ENCODE data around the gene PLPP3.

PLPP3 gene

DNA sequence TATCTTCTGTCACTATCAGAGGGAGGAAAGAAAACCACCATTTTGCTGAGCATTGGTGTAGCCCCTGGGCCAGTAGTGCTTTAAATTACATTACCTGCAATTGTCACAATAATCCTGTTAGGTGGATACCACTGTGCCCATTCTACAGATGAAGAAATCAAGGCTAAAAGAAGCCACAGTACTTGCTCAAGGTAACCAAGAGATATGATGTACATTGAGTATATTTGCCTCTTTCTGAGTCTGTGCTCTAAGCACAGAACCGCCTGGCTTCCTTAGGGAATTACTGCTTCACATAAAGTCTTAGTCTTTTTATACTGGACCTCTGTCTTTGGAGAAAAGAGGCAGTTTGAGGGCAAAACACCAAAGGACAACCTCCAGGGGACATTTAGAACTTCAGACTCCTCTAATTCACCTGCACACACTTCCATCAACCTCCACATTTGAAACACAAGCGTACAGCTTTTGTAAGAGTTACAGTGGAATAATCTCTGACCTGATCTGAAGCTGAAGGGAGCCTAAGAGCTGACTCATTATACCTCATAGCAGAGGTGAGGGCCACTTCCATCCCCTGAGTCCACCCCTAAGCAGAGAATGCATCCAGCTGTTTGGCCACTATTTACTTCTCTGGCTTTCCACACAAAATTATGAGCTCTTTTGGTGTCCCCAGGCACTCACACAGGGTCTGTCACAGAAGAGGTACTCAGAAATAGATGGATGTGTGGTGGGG is 61.8 kb downstream of the PLPP3 start:
- no peak for DNase-seq

DNA sequence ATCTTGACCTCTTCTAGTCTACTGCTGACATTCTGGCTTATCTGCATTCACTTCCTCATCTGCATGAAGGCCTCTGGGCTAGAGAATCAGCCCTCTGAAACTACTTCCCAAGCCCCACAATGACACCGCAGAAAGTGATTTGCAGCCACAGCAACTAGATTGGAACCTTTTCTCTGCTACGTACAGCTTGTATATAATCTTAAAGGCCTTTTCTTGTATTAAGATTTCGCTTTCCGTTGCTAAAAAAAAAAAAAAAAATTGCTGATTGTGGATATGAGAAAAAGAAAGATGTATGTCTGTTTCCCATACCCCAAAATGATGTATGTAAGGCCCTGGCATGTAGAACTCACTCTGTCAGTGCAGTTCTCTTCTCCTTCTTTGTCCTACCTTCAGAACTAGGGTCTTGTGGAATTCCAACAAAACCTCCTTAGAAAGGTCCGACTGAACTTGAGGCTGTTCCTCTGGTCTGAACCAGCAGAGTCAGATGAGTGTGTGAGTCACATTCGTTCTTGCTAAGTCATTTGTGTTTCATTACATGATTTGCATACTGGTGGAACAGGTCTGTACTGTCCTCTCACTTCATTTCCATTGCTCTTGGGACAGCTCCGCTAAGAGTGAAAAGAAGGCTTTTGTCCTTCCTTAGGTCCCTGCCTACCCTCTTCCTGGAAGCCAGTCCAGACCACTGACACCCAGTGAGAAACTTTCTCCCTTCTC is 62.7 kb downstream of the PLPP3 start:
- DNase-seq, result no peak

DNA sequence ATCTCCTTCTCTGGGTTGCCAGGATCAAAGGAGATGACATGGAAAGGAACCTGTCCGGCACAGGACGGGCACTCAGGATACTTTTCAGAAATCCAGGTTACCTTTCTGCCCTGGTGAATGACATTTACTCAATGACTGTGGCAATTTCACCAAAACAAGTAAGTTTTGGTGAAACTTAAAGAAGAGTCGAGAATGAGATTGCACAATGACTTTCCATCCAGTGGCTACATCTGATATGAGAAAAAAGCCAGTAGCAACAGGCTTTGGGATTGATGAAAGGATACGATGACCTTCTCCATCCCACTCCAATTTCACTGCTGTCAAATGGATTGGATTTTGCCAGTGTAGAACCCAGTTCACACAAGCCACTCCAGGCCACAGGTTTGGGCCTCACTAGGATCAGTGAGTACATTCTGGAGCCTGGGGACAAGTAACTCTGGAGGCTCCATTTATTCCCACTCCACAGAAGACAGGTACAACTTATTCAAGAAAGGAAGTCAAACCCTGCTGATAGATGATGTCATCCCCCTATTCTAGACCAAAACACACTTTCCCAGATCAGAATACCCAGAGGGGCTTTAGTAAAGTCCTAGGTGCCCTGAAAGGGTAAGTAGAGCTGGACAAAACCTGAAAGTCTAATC is 63.3 kb downstream of the PLPP3 start:
- DNase-seq, result no peak

DNA sequence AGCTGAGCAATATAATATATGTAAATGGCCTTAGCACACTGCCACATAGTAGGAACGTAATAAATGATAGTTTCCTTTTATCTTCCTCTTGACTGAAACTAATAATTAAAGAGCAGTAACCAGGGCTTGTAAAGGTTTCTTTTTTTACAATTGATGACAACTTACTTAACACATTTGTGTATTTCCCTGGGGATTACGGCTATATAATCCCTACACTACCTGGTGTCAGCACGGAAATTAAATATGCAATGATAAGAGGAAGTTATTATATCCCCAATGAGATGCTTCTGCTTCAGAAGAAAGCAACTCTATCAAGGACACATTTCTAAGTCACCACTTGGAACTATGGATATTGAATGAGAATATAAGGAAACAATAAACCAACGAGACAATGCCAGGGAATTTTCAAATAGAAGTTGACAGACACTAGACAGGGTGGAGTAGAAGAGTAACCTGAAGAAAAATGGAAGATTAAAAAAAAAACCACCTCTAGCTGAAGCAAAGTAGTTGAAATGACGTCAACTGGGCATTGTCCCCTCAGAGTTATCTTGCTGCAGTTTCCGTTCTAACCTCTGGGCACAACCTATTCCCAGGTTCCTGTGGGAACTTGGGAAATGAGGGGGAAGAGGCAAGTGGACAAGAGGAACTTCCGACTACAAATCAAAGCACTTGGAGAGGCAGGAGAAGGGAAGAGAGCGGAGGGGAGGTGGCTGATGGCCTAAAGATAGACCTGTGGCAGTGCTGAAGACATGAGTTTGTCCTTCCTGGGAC is 66.5 kb downstream of the PLPP3 start:
- no peak for DNase-seq

DNA sequence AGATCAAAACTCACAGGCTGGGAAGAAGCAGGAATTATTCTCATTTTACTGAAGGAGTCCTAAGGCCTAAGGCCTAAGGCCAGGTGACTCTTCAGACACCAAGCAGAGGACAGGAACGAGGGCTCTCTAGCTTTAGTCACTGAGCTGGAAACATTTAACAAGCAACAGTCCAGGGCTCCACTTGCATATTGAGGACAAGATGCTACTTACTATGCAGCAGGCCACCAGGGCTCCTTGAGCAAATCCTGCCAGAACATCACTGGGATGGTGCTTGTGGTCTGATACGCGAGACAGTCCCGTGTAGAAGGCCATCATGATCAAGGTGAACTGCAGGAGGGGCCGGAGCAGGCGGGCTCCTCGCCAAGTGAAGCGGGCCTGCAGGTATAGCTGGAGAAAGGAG is 67.6 kb downstream of the PLPP3 start:
- DNase-seq, result no peak

DNA sequence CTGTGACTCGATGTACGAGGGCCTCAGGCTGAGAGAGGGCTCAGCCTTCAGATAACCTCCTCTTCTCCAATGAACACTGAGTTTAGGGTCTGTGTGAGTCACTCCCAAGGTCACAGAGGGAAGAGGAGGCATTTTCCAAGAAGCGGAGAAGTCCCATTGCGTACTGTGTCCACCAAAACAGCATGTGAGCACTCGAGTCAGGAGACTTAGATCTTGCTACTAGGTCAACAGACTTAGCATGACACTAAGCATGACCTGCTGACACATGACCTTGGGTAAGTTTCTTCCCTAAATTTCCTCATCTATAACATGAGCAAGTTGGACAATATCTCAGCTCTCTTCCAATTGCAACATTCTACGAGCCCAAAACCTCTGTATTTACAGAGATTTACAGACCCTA is 68.0 kb downstream of the PLPP3 start:
- DNase-seq, result no peak

DNA sequence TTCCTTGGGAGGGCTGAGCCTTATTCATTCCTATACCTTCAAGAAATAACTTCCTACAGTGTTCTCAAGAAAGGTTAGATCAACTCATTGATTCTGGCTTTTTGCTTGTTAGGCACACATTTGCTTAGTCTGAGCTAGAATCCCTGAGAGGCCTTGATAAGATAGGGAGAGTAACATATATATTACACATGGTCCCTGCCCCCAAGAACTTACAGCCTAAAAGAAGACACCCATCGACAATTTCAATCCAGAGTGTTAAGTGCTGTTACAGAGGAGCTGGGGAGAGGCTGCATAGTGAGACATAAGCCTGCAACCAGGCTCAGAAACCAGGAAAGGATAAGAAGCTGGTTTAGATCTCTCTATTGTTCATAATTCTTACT is 68.7 kb downstream of the PLPP3 start:
- no peak for DNase-seq

DNA sequence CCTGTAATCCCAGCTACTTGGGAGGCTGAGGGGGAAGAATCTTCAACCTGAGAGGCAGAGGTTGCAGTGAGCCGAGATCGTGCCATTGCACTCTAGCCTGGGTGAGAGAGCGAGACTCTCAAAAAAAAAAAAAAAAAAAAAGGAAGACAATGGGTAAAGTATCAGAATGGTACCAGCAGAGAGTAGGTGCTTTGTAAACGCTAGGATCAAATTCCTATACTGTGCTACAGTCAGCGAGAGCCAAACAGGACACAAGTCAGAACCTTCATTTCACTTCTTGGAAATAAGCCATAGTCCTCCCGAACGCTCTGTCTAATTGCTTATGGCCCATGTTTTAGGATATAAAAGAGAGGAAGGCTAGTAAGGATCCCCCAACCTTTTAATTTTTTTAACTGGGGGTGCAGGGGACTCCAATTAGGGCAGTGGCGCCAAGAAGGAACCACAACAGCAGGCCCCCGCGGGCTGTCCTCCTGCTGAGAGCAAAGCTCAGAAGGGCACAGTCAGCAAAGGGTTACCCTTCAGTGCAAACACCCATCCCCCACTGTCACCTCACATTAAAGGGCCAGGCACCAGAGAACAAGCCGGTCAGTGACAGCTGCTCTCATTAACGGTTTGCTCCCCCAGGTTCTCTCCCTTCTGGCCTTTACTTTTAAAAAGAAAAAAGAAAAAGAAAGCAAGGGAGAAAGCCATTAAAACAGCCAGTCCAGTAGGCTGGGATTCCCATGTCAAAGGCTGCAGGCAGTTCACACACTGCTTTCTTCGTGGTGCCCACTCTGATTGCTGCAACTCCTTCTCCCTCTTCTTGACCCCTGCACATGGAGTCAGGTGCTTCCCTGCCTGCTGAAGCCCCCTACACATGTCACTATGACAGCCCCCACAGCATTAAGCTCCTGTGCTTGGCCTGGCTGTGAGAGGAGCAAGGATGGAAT is 69.4 kb downstream of the PLPP3 start:
- DNase-seq, result no peak

DNA sequence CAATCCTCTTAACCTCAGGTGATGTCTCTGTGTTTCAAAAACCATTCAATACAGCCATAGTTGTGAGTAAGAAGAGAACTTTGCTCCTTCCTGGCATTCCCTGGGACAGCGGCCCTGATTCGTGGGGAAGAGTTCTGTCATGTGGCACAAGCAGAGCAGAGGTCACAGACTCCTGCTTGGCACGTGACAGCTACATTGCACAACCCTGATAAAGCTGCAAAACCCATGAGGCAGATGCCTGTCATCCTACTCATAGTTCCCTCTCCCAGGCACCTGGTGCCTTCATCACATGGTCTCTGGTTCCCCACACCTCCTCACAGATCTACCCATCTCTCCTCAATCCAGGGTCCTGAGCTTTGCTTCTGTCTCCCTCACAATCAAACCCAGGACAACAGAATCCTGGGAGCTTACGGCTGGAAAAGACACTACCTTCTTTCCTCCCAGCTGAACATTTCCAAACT is 70.8 kb downstream of the PLPP3 start:
- no peak for DNase-seq

DNA sequence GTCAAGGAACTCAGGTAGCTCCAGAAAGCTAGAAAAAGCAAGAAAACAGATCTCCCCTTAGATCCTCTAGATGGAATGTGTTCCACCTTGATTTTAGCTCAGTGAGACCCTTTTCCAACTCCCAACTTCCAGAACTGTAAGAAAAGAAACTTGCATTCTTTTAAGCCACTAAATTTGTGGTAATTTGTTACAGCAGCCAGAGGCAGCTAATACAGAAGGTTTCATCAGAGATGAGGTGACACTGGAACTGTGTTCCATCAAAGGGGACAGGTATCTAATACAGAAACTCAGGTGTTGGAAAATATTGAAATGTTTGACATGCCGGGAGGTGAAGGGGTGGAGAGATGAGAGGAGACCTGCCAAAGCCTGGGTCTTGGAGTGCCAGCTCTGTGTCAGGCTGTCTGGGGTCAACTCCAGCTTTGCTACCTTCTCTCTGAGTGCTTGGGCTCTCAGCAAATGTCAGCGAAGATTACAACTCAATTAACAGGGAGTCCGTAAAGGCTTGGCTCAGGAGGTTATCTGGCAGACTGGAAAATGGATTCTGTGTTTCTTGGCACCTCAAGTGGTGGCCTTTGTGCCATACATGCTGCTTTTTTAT is 71.3 kb downstream of the PLPP3 start:
- DNase-seq, result no peak

DNA sequence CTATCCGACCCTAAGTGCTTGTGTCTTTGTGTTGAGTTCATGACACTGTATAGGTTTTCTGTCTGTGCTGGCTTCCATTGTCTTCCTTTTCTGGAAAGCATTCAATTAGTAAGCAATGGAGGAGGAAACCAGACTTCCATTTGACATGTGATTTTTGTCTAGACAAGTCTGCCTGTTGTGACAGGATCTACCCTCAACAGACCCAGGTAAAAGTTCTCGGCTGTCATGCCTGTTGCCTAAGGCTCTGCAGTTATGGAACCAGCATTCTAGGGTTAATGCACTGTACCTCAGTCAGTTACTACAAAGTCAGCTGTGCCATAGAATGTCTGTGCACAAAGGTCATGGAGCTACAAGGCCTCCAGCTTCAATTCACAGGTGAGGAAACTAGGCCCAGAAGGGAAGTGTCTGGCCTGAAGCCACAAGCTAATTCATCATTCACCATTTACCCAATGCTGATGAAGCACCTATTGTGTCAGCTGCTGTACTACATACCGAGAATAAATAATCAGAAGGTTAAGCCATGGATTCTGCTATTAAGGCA is 72.3 kb downstream of the PLPP3 start:
- no peak for DNase-seq

DNA sequence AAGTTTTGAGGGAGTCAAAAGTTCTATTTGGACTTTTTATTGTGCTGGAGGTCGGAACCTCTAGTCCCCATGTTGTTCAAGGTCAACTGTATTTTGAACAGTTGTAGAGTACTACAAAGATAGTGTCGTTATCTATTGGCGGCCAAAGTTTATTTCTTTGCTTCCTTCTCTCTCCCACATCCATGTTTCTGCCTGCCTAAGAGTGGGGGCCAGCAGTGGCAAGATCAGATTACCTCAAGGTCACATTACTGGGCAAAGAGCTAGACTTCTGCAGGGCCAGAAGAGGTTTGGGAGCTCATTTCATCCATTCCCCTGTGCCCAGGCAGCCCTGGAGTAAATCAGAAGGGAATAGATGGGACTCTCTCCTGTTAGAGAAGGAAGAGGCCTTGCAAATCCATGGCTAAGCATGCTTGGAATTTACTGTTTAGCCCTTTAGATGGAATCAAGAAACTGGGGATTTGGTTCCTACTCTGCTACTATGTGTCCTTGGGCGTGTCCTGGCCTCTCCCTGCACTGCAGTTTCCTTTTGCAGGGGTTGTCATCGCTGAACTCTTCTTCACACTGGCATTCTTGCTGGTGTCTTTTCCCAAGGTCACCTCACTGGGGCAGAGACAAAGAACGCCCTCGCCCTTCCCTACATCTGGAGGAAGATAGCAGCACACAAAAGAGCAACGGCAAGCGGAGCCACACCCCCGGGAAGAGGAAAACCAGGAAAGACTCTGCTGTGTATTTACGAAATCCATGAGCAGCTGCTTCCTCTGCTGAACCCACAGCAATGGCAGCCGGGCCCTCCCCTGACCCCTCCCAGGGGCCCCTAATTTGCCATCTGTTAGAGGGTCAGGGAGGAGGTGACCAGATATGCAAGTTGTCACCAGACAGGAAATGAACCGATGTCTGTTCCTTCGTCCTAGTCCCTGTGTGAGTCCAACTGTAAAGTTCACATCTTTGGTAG is 73.3 kb downstream of the PLPP3 start:
- no peak for DNase-seq

DNA sequence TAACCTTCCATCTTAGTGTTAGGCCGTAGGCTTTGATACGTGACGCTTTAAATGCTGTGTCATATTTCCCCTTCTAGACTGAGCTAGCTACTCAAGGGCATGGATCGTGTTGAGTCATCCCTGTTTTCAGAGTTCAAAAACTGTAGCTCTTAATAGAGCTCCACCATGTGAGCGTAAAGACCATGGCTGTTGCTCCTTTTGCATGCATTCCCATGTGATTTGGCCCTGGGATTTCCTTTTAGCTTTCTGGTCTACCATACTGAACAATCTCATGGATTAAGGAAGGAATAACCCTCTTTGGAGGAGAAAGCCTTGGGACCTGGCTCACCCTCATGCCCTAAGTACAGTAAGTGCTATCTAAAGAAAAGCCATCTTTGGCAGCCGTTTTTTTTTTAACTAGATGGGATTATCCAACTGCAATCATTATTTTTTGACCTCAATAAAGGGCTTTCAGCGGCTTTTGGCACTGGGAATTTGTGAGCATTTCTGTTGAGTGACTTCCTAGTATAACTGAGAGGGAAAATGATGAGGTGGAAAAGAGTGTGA is 76.6 kb downstream of the PLPP3 start:
- no peak for DNase-seq

DNA sequence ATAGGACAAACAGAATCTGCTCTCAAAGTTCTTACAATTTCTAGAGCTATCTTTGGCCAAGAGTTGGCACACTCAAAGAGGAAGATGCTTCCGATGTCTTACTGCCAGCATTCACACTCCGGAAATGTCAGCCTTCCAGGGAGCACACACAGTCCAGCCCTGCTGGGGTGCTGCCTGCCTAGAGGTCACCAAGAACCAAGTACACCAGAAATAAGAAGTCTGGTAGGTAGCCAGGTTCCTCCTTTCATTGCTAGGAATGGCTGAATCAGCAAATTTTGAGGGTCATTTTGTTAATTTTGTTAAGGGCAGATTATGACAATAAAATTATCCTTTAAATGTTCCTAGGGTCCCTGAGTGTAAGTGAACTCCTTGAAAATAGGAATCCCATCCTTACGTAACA is 77.5 kb downstream of the PLPP3 start:
- no peak for DNase-seq

DNA sequence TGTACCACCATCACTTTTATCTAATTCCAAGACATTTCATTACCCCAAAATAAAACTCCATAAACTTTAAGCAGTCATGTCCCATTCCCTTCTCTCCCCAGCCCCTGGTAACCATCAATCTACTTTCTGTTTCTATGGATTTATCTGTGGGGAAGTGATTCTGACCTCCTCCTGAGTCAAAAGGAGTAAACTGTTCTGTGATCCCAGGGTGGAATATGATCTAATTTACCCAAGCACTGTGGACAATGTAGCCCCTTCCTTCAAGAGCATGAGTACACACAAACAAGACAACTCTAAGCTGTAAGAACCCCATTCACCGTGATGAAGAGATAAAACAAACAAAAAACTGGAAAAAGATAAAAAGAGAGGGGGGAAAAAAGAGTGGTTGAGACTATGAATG is 77.9 kb downstream of the PLPP3 start:
- DNase-seq, result no peak

DNA sequence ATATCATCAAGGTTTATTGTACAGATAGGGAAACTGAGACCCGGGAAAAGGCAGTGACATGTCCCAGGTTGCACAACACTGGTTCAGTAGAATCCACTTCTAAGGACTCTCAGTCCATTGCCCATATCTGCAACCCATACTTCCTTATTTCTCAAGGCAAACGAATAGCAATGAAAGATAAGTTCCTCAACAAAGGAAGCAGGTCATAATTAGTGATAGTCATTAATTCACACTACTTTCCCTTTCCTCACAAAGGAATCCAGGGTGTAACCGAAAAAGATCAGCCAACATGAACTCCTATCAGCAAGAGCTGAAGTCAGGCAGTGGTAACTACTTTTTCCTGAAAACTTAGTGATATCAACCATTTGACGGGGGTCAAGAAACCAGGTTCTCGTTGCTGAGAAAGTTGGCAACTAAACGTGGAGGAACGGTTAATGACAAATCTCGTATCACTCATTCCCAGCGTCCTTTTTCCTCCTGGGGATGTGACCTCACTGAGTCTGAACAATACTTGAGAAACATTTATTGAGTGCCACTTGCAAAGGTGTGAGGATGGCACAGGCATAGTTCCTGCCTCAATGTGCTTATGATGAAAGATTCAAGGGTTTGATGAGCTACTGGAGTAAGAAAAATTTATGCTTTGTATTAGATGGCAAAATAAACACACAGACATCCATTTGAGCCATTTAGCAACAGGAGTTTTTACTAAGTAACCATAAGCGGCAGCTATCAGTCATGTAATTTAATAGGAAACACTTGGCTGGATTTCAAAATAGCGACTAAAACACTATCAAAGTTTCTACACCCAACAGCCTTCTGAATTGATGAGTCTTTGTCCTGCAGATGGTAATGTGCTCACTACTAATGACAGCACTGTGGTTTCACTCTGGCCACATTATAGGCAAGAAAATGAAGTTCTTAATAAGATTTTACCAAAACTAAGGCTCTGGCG is 82.3 kb downstream of the PLPP3 start:
- no peak for DNase-seq

DNA sequence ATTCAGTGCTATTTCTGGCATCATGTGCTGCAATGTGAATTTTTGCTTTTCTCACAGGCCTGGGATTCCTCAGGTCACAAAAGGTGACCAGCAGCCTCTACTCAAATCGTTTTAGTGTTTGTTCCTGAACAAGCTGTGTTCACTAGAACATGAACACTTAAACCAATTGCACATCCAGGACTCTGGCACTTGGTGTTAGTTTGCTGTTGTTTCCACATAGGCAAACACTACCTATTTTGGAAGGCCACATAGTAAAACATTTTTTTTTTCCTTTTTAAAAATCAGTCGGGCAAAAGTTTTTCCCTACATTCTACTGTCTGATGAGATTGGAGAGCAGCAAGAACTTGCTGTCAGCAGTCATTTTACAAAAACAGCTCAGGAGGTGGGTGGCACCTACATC is 83.2 kb downstream of the PLPP3 start:
- DNase-seq, result no peak

DNA sequence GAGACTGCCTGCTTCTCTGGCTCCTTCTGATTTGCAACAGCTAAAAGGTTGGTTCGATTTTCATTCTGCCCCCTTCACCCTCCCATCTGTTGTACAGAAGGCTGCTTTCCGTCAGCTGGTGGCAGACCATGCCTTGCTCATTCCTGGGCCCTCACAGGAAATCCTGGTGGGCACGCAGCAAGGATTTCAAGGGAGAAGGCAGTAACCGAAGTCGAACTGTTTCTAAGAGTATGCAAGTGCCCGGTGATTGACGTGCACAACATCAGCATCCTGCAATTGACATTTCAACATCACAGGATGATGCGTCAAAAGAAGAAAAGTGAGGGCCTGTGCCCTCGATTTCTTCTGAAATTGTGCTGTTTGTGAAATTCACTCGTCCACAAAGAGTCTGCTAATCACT is 83.8 kb downstream of the PLPP3 start:
- DNase-seq, result no peak

DNA sequence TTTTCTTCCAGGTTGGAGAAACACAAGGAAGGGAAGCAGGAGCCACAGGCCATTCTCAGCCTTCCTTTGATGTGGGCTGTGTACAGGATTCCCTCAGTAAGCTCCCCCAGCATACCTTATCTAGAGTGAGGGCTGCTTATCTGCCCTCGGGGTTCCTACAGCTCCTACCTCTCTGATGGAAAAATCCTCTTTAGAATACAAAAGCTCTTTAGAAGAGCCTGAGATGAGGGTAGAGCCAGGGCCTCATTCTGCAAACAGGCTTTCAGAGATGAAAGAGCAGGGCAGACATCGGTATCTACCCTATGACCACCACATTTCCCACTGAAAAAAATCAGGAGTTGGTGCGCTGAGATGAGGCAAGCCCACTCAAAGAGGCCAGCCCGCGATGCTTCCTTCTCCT is 85.1 kb downstream of the PLPP3 start:
- DNase-seq, result no peak

Measured in cortex of kidney (tissue), 1 donor.